ENCODE data around the gene NOL9. TPM values are rescaled to one million over a fixed set of nuclear protein-coding genes. Genes with fewer than 3 reads are reported as not detected.

NOL9 gene
- total RNA-seq, 2 experiments from 2014 or later = 39.7 to 40.4 TPM

DNA sequence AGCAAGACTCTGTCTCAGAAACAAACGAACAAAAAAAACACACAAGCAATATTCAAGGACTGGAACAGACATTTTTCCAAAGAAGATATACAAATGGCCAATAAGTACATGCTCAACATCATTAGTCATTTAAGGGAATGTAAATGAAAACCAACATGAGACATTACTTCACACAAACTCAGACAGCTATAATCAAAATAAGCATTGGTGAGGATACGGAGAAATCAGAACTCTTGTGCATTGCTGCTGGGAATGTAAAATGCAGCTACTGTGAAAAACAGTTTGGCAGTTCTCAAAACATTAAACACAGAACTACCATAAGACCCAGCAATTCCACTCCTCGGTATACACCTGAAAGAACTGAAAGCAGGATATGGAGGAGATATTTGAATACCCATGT is 15.4 kb downstream of the NOL9 start:
- peaks cover 14% of the 10 kb centered on the region for H3K36me3 Mint-ChIP-seq (ENCODE audit: low read depth)
- DNase-seq (no peak), ATAC-seq (no peak)
- ChIA-PET POLR2A (interaction anchor here (0.7 kb wide), 1 partner anchor 9 kb away, joined by 3 read pairs; no protein-coding TSS in a partner anchor), CTCF (interaction anchor here (0.7 to 2.2 kb wide), 4 partner anchors 15 to 132 kb away, joined by 3 to 7 read pairs (median 3); partner anchors contain the start of gene NOL9)
- H3K27me3 Mint-ChIP-seq = no peaks in the 10 kb centered on the region
- H3K4me1 Mint-ChIP-seq (ENCODE audit: low read depth) = no peaks in the 10 kb centered on the region
- TF ChIP-seq, protein P1, sequence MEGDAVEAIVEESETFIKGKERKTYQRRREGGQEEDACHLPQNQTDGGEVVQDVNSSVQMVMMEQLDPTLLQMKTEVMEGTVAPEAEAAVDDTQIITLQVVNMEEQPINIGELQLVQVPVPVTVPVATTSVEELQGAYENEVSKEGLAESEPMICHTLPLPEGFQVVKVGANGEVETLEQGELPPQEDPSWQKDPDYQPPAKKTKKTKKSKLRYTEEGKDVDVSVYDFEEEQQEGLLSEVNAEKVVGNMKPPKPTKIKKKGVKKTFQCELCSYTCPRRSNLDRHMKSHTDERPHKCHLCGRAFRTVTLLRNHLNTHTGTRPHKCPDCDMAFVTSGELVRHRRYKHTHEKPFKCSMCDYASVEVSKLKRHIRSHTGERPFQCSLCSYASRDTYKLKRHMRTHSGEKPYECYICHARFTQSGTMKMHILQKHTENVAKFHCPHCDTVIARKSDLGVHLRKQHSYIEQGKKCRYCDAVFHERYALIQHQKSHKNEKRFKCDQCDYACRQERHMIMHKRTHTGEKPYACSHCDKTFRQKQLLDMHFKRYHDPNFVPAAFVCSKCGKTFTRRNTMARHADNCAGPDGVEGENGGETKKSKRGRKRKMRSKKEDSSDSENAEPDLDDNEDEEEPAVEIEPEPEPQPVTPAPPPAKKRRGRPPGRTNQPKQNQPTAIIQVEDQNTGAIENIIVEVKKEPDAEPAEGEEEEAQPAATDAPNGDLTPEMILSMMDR (IDR thresholded peaks at IDR 0.05) = no peak
- no peak overlapping the region for H3K27ac Mint-ChIP-seq
- intact Hi-C loops (cut with micrococcal nuclease) = no loop called here
- H3K9me3 Mint-ChIP-seq = no peaks in the 10 kb centered on the region
- H3K4me3 Mint-ChIP-seq = no peak overlapping the region

DNA sequence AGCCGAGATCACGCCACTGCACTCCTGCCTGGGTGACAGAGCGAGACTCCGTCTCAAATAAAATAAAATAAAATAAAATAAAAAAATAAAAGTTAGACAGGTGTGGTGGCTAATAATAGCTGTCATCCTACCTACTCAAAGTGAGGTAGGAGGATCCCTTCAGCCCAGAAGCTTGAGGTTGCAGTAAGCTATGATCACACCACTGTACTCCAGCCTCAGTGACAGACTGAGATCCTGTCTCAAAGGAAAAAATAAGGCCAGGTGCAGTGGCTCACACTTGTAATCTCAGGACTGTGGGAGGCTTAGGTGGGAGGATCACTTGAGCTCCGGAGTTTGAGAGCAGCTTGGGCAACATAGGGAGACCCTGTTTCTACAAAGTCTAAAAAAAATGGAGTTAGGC is 18.0 kb downstream of the NOL9 start:
- Mint-ChIP-seq H3K4me1 (ENCODE audit: low read depth) (no peaks in the 10 kb centered on the region), H3K4me3 (no peak overlapping the region), H3K36me3 (ENCODE audit: low read depth) (peaks cover 24% of the 10 kb centered on the region), H3K27me3 (no peaks in the 10 kb centered on the region), H3K9me3 (no peaks in the 10 kb centered on the region), H3K27ac (no peak overlapping the region)
- ATAC-seq (no peak), DNase-seq (no peak)
- ChIA-PET POLR2A (no interaction called here), CTCF (no interaction called here)
- TF ChIP-seq, protein P1 (IDR thresholded peaks at IDR 0.05) = no peak
- intact Hi-C loops (cut with micrococcal nuclease) = no loop called here

DNA sequence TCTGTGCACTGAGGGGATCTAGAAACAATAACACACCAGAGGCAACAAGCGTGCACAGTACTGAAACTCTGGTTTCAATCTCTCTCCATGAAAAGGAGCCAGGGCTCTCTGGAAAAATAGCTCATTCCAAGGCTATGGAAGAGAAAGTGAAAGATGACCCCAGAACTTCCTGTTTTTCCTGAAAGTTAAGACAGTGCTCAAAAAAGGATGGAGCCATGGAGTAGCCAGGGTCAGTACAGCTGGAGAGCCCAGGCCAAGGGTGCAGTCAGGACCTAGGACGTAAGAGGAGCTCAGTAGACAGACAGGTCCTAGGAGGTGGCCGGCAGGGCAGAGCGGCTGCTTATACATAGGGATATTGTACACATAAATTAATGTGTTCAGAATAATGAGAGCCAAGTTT is 19.1 kb downstream of the NOL9 start:
- no peaks in the 10 kb centered on the region for H3K9me3 Mint-ChIP-seq
- ATAC-seq (no peak), DNase-seq (no peak)
- peaks cover 26% of the 10 kb centered on the region for H3K36me3 Mint-ChIP-seq (ENCODE audit: low read depth)
- no peak overlapping the region for H3K27ac Mint-ChIP-seq
- no peaks in the 10 kb centered on the region for H3K27me3 Mint-ChIP-seq
- ChIA-PET CTCF (no interaction called here), POLR2A (interaction anchor here (0.8 kb wide), 1 partner anchor 19 kb away, joined by 3 read pairs; the partner anchor contains the start of gene NOL9)
- TF ChIP-seq, protein P1 (IDR thresholded peaks at IDR 0.05) = no peak
- no peaks in the 10 kb centered on the region for H3K4me1 Mint-ChIP-seq (ENCODE audit: low read depth)
- intact Hi-C loops (cut with micrococcal nuclease) = no loop called here
- H3K4me3 Mint-ChIP-seq = no peak overlapping the region

DNA sequence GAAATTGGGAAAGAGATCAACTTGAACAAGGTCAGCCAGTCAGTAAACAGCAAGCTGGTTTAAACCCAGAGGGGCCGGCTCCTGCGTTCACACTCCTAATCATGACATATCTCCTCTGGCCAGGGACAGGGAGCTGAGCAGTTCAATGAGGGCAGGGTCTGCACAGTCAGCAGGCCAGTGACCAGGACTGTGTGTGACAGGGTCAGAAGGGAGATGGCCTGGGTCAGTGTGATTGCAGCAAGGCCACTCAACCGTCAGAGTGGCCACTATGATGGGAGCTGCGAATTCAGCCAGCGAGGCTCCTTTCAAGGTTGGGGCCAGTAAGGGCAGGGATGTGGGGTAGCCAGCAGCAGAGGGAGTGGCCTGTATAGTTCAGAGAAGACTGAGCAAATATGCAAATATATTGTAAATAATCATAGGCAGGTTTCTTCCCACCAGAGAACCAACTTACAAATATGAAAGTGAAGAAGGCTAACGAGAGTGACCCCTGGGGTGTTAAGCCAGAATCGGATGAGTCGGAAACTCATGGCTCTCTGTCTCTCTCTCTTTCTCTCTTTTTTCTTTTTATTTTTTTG is 20.0 kb downstream of the NOL9 start:
- ATAC-seq = no peak
- H3K4me3 Mint-ChIP-seq = no peak overlapping the region
- DNase-seq = no peak
- H3K27me3 Mint-ChIP-seq = no peaks in the 10 kb centered on the region
- H3K36me3 Mint-ChIP-seq (ENCODE audit: low read depth) = peaks cover 24% of the 10 kb centered on the region
- TF ChIP-seq, protein P1 (IDR thresholded peaks at IDR 0.05) = no peak
- H3K4me1 Mint-ChIP-seq (ENCODE audit: low read depth) = no peaks in the 10 kb centered on the region
- intact Hi-C loops (cut with micrococcal nuclease) = no loop called here
- ChIA-PET POLR2A (no interaction called here), CTCF (no interaction called here)
- H3K9me3 Mint-ChIP-seq = no peaks in the 10 kb centered on the region
- H3K27ac Mint-ChIP-seq = no peak overlapping the region

DNA sequence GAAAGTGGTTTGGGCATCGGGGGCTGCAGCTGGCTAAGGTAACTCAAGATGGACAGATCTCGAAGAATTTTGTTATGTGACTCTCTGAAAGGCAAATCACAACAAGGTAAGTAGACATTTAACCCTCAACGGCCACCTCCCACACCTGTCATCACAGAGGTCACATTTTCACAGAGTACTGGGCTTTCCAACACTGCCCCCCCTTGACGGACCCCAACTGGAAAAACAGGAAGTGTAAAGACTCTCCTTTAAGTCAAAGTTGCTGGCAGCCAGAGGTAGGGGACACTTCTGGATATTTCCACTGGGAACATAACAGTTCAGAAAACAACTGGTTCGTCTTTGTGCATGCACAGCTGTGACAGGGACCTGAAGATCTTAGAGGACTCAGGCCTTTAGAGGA is 22.3 kb downstream of the NOL9 start:
- intact Hi-C loops (cut with micrococcal nuclease) = no loop called here
- H3K4me1 Mint-ChIP-seq (ENCODE audit: low read depth) = no peaks in the 10 kb centered on the region
- CTCF ChIA-PET = interaction anchor here (1.2 kb wide), 1 partner anchor 41 kb away, joined by 3 read pairs; no protein-coding TSS in a partner anchor
- TF ChIP-seq, protein P1 (IDR thresholded peaks at IDR 0.05) = no peak
- H3K27ac Mint-ChIP-seq = no peak overlapping the region
- H3K36me3 Mint-ChIP-seq (ENCODE audit: low read depth) = peaks cover 33% of the 10 kb centered on the region
- no peaks in the 10 kb centered on the region for H3K27me3 Mint-ChIP-seq
- DNase-seq = no peak
- POLR2A ChIA-PET = no interaction called here
- no peak for ATAC-seq
- H3K4me3 Mint-ChIP-seq = no peak overlapping the region
- no peaks in the 10 kb centered on the region for H3K9me3 Mint-ChIP-seq
